Hematopoietic multipotent progenitor cell (in vitro differentiated cells): Measurements from ENCODE around the gene BARHL1. TPM values are rescaled to one million over a fixed set of nuclear protein-coding genes. Genes with fewer than 3 reads are reported as not detected.

Experiments
- DNase-seq, 3 donors: peaks; one replicate each; pipeline ENCODE4 v3.0.0-alpha.2; 2011 to 2015; ENCODE audit warnings: low read depth in 2 of 3, low spot score in 2 of 3
- total RNA-seq: library from RNA; depleted of rRNA; stranded (reverse); fragments of >200 nt; gene quantifications from one replicate; pipeline ENCODE4 v1.2.3, GENCODE V29; 2012

Gene BARHL1
- total RNA-seq = not detected

GRCh38 chr9:132582276-132582785, at the start of gene BARHL1:
Gene BARHL1 (plus strand): TSS chr9:132582606. CDS start chr9:132582798, 192 bp downstream.
- no peak for DNase-seq

- DNase-seq = no peak
These were observed 47.6 kb upstream of the BARHL1 start for GRCh38 chr9:132534832-132535231.

- no peak for DNase-seq
These were observed 46.3 kb upstream of the BARHL1 start for GRCh38 chr9:132536124-132536523.

GRCh38 chr9:132537352-132537751, 45.1 kb upstream of the BARHL1 start:
- DNase-seq = no peak

- no peak for DNase-seq
These were observed 44.3 kb upstream of the BARHL1 start for GRCh38 chr9:132538071-132538470.

- DNase-seq = no peak
These were observed 43.3 kb upstream of the BARHL1 start for GRCh38 chr9:132539096-132539495.

- no peak for DNase-seq
These were observed 41.4 kb upstream of the BARHL1 start for GRCh38 chr9:132541051-132541450.

GRCh38 chr9:132541870-132542830, 40.3 kb upstream of the BARHL1 start:
- DNase-seq = no peak

- no peak for DNase-seq
These were observed 39.2 kb upstream of the BARHL1 start for GRCh38 chr9:132543251-132543650.

- DNase-seq = no peak
These were observed 38.4 kb upstream of the BARHL1 start for GRCh38 chr9:132543960-132544359.

GRCh38 chr9:132545578-132545977, 36.8 kb upstream of the BARHL1 start:
- no peak for DNase-seq

- peak in 2 of 3 donors; percentile 32 to 42 for DNase-seq
These were observed 36.0 kb upstream of the BARHL1 start for GRCh38 chr9:132546148-132547051.

GRCh38 chr9:132547052-132547431, 35.4 kb upstream of the BARHL1 start:
- no peak for DNase-seq

- DNase-seq = no peak
These were observed 35.0 kb upstream of the BARHL1 start for GRCh38 chr9:132547436-132547835.

GRCh38 chr9:132547976-132548730, 34.3 kb upstream of the BARHL1 start:
- no peak for DNase-seq

GRCh38 chr9:132548751-132549640, 33.4 kb upstream of the BARHL1 start:
- no peak for DNase-seq

GRCh38 chr9:132551556-132551955, 30.9 kb upstream of the BARHL1 start:
- no peak for DNase-seq

GRCh38 chr9:132552041-132552440, 30.4 kb upstream of the BARHL1 start:
- no peak for DNase-seq

GRCh38 chr9:132554755-132555154, 27.7 kb upstream of the BARHL1 start:
- no peak for DNase-seq
